K562 (cell line): ENCODE measurements around the gene TGFA. TPM values are rescaled to one million over a fixed set of nuclear protein-coding genes. Genes with fewer than 3 reads are reported as not detected.

Experiments
- ARHGAP35 ChIP-seq: fragments of 450-650 bp; IDR thresholded peaks from 2 replicates; pipeline ENCODE4 v1.6.1; 2018; ENCODE audit not compliant: partially characterized antibody
- CCNT2 ChIP-seq: IDR thresholded peaks from 2 replicates; pipeline ENCODE4 v1.6.1; 2011; ENCODE audit warnings: borderline replicate concordance, low read depth, mild to moderate bottlenecking, moderate library complexity, mixed read lengths, low read length; ENCODE audit not compliant: insufficient read length; ENCODE audit errors: extremely low read depth
- KDM5B ChIP-seq: fragments of 200-600 bp; sonication (generic); IDR thresholded peaks from 2 replicates; pipeline ENCODE4 v1.6.1; 2012; ENCODE audit warnings: low read depth, mild to moderate bottlenecking, moderate library complexity, low read length, control low read depth, inconsistent platforms; ENCODE audit not compliant: insufficient replicate concordance
- L3MBTL2 ChIP-seq: fragments of 450-650 bp; IDR thresholded peaks from 2 replicates; pipeline ENCODE4 v1.6.1; 2016; ENCODE audit warnings: mild to moderate bottlenecking, moderate library complexity
- NR2C2 ChIP-seq, 2 experiments: fragments of 200-800 bp in 1 of 2; sonication (Bioruptor generic) in 1 of 2; sonication (generic) in 1 of 2; formaldehyde crosslinking in 1 of 2; IDR thresholded peaks; 2 replicates each; pipeline versions ENCODE4 v1.6.1 to v1.8.0; 2016 to 2022; ENCODE audit warnings: mild to moderate bottlenecking in 1 of 2, missing compliant biosample characterization in 1 of 2, missing genetic modification characterization in 1 of 2, missing genetic modification reagents in 1 of 2
- NRF1 ChIP-seq, 2 experiments: fragments of 450-650 bp; IDR thresholded peaks in 1 of 2; conservative IDR thresholded peaks in 1 of 2; 2 replicates each; pipeline ENCODE4 v1.6.1; 2014; ENCODE audit warnings: mild to moderate bottlenecking in 2 of 2
- RAD51 ChIP-seq: fragments of 450-650 bp; IDR thresholded peaks from 2 replicates; pipeline ENCODE4 v1.7.1; 2016; ENCODE audit warnings: low read depth, mild to moderate bottlenecking, borderline replicate concordance
- U2AF1 ChIP-seq: fragments of 200-400 bp; formaldehyde crosslinking; optimal IDR thresholded peaks from 2 replicates; pipeline ENCODE3; 2017; ENCODE audit warnings: mild to moderate bottlenecking, low read depth, low read length, moderate library complexity
- ZKSCAN8 ChIP-seq: fragments of 200-800 bp; sonication (Bioruptor generic); IDR thresholded peaks from 2 replicates; pipeline ENCODE4 v1.6.1; 2016; ENCODE audit warnings: missing genetic modification characterization, missing compliant biosample characterization
- ZNF311 ChIP-seq: fragments of 250-450 bp; sonication (Bioruptor Pico); IDR thresholded peaks from 2 replicates; pipeline ENCODE4 v1.4.0; 2020; ENCODE audit warnings: mild to moderate bottlenecking, moderate library complexity
- ZNF431 ChIP-seq: sonication (generic); formaldehyde crosslinking; IDR thresholded peaks from 2 replicates; pipeline ENCODE4 v1.8.0; 2022; ENCODE audit warnings: mild to moderate bottlenecking, missing genetic modification reagents
- polyA plus RNA-seq, 8 experiments: library from polyadenylated mRNA; depleted of rRNA in 4 of 8; stranded (reverse) in 5 of 8; unstranded in 3 of 8; fragments of >200 nt; fragmentation: Nextera tagmentation in 2 of 8; fragmentation: Illumina TruSeq in 1 of 8; extraction: Ambion mirVana in 2 of 8; extraction: Trizol in 1 of 8; gene quantifications; 2 replicates each; pipeline versions ENCODE4 v1.2.1 to v1.2.3, GENCODE V29; 2011 to 2014; ENCODE audit warnings: inconsistent platforms in 1 of 8, missing spikeins in 1 of 8
- total RNA-seq, 7 experiments: library from RNA; depleted of rRNA in 6 of 7; stranded (reverse); fragments of >200 nt in 6 of 7; fragmentation: Illumina TruSeq in 2 of 7; extraction: Trizol in 2 of 7; gene quantifications; 2 replicates each; pipeline versions ENCODE4 v1.2.1 to v1.2.3, GENCODE V29; 2011 to 2021; ENCODE audit warnings: low replicate concordance in 1 of 7
- TF ChIP-seq, protein P1 (sequence below): fragments of 250-450 bp; sonication (Bioruptor Pico); IDR thresholded peaks from 2 replicates; pipeline ENCODE4 v1.8.0; 2021; ENCODE audit warnings: mild to moderate bottlenecking, moderate library complexity
- TF ChIP-seq, protein P2 (sequence below): sonication (generic); formaldehyde crosslinking; IDR thresholded peaks from 2 replicates; pipeline ENCODE4 v1.8.0; 2022; ENCODE audit warnings: mild to moderate bottlenecking, missing genetic modification reagents

TGFA gene
- total and polyA plus RNA-seq, 9 of the 15 experiments (the other 6 are each of a cell fraction or from before 2014, with no cell fraction given): not detected

DNA sequence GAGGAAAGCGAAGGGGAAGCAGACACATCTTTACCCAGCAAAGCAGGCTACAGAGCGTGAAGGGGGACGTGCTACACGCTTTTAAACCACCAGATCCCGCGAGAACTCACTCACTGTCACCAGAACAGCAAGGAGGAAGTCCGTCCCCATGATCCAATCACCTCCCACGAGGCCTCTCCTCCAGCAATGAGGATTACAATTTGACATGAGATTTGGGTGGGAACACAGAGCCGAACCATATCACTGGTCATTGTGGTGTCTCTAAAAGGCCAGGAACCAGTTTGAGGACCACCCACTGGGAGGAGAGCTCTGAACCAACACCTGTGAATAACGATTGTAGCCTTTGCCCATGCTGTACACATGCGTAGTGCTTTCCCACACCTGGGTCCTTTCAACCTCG is 135.1 kb downstream of the TGFA start (continued):
- no peak for TF ChIP-seq ZNF311 (CRISPR knock-in tag)
- TF ChIP-seq NRF1 (conservative IDR thresholded peaks at IDR 0.05 in 1 of 2, IDR thresholded peaks at IDR 0.05 in 1 of 2): peak; percentile 28 to 36; a peak in 2 of 4 replicates
- TF ChIP-seq KDM5B: no peak
- TF ChIP-seq ZNF431 (CRISPR knock-in tag): no peak
- TF ChIP-seq U2AF1: no peak
- no peak for TF ChIP-seq RAD51
- 0 out of 2 replicates have a peak, but pooled peaks have one; percentile 32 for TF ChIP-seq NR2C2 (CRISPR knock-in tag; IDR thresholded peaks at IDR 0.05)
- TF ChIP-seq NR2C2 (tag; IDR thresholded peaks at IDR 0.05): no peak
- TF ChIP-seq CCNT2: no peak
- no peak for TF ChIP-seq ARHGAP35
- no peak for TF ChIP-seq ZKSCAN8
- TF ChIP-seq, protein P1, sequence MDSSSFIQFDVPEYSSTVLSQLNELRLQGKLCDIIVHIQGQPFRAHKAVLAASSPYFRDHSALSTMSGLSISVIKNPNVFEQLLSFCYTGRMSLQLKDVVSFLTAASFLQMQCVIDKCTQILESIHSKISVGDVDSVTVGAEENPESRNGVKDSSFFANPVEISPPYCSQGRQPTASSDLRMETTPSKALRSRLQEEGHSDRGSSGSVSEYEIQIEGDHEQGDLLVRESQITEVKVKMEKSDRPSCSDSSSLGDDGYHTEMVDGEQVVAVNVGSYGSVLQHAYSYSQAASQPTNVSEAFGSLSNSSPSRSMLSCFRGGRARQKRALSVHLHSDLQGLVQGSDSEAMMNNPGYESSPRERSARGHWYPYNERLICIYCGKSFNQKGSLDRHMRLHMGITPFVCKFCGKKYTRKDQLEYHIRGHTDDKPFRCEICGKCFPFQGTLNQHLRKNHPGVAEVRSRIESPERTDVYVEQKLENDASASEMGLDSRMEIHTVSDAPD (CRISPR knock-in tag): no peak
- peak; percentile 97 for TF ChIP-seq L3MBTL2
- TF ChIP-seq, protein P2, sequence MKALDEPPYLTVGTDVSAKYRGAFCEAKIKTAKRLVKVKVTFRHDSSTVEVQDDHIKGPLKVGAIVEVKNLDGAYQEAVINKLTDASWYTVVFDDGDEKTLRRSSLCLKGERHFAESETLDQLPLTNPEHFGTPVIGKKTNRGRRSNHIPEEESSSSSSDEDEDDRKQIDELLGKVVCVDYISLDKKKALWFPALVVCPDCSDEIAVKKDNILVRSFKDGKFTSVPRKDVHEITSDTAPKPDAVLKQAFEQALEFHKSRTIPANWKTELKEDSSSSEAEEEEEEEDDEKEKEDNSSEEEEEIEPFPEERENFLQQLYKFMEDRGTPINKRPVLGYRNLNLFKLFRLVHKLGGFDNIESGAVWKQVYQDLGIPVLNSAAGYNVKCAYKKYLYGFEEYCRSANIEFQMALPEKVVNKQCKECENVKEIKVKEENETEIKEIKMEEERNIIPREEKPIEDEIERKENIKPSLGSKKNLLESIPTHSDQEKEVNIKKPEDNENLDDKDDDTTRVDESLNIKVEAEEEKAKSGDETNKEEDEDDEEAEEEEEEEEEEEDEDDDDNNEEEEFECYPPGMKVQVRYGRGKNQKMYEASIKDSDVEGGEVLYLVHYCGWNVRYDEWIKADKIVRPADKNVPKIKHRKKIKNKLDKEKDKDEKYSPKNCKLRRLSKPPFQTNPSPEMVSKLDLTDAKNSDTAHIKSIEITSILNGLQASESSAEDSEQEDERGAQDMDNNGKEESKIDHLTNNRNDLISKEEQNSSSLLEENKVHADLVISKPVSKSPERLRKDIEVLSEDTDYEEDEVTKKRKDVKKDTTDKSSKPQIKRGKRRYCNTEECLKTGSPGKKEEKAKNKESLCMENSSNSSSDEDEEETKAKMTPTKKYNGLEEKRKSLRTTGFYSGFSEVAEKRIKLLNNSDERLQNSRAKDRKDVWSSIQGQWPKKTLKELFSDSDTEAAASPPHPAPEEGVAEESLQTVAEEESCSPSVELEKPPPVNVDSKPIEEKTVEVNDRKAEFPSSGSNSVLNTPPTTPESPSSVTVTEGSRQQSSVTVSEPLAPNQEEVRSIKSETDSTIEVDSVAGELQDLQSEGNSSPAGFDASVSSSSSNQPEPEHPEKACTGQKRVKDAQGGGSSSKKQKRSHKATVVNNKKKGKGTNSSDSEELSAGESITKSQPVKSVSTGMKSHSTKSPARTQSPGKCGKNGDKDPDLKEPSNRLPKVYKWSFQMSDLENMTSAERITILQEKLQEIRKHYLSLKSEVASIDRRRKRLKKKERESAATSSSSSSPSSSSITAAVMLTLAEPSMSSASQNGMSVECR: no peak
